Kidney (tissue), 14 donors: ENCODE measurements around the gene TBK1. TPM values are rescaled to one million over a fixed set of nuclear protein-coding genes. Genes with fewer than 3 reads are reported as not detected.
A peak's percentile ranks its signal among the peaks of the same experiment; 100 is the strongest.

Source experiments
- DNase-seq, 5 donors: peaks; one replicate each; pipeline ENCODE4 v3.0.0-alpha.2; 2013 to 2020
- FAIRE-seq: peaks from 2 replicates; lab custom pipeline; 2012; peaks lifted over from hg19 to GRCh38; lab: Jason Lieb, UNC
- H3K27ac ChIP-seq, 2 donors: one replicate each; pipeline ENCODE4 v1.7.0; 2013; ENCODE audit warnings: low read depth in 2 of 2, low read length in 2 of 2, inconsistent platforms in 1 of 2
- H3K27me3 ChIP-seq: one replicate; pipeline ENCODE4 v1.7.1; 2013; ENCODE audit warnings: low read length, inconsistent platforms; ENCODE audit not compliant: control insufficient read depth, insufficient read depth
- H3K36me3 ChIP-seq, 3 donors: one replicate each; pipeline versions ENCODE4 v1.7.0 to v1.7.1; 2013; ENCODE audit warnings: low read length in 3 of 3, control low read depth in 1 of 3, inconsistent platforms in 1 of 3; ENCODE audit not compliant: insufficient read depth in 3 of 3, control insufficient read depth in 2 of 3
- H3K4me1 ChIP-seq, 3 donors: one replicate each; pipeline versions ENCODE4 v1.7.0 to v1.7.1; 2013; ENCODE audit warnings: low read length in 3 of 3, inconsistent platforms in 1 of 3, low read depth in 1 of 3; ENCODE audit not compliant: control insufficient read depth in 2 of 3, insufficient read depth in 2 of 3
- H3K4me3 ChIP-seq, 3 donors: one replicate each; pipeline versions ENCODE4 v1.7.0 to v1.8.1; 2013; ENCODE audit warnings: low read length in 3 of 3, control low read depth in 1 of 3, inconsistent platforms in 1 of 3
- H3K9ac ChIP-seq, 3 donors: one replicate each; pipeline versions ENCODE4 v1.7.0 to v1.7.1; 2013; ENCODE audit warnings: low read length in 3 of 3, control low read depth in 1 of 3, inconsistent platforms in 1 of 3
- H3K9me3 ChIP-seq, 3 donors: one replicate each; pipeline versions ENCODE4 v1.7.0 to v1.7.1; 2013; ENCODE audit warnings: low read length in 3 of 3, control low read depth in 1 of 3, inconsistent platforms in 1 of 3; ENCODE audit not compliant: control insufficient read depth in 2 of 3, insufficient read depth in 1 of 3
- CTCF ChIP-seq: IDR thresholded peaks from 3 replicates; pipeline ENCODE4 v1.5.1; 2012; ENCODE audit warnings: mild to moderate bottlenecking, moderate library complexity, borderline replicate concordance; ENCODE audit not compliant: insufficient read depth; ENCODE audit errors: extremely low read depth
- intact Hi-C: fragments of 100-400 bp; cut with DNase I; formaldehyde crosslinking; loops from one replicate; pipeline ENCODE4 v1.11.1; 2022
- polyA plus RNA-seq: library from polyadenylated mRNA; stranded (reverse); fragments of 350-450 nt; fragmentation: Illumina TruSeq; extraction: RNeasy Lipid Tissue Mini Kit (QIAGEN cat#74804); gene quantifications from one replicate; pipeline ENCODE4 v1.2.3, GENCODE V29; 2014; ENCODE audit warnings: low read depth, low replicate concordance; ENCODE audit not compliant: insufficient read depth
- total RNA-seq: library from RNA; stranded (reverse); fragmentation: NEBNext Ultra II Directional; extraction: Animal tissue kit (Norgen Biotek cat#: 25700); gene quantifications from one replicate; pipeline ENCODE4 v1.2.1, GENCODE V29; 2021
- donor health status: control.
- donor health status: control.
- donor health status: control.
- donor health status: control.
- donor health status: control.
- donor health status: DM: yes; HTN: yes; CAD: no.
- donor health status: Normal renal cell carcinoma (clear cell type).

The TBK1 gene
- total and polyA plus RNA-seq, 2 donors from 2014 or later = 9.7 to 21.7 TPM

- intact Hi-C loops = no loop called here
- FAIRE-seq = no peak
- Histone ChIP-seq H3K27me3 (no peaks in the 10 kb centered on the region), H3K9ac (no peak overlapping the region), H3K27ac (no peak overlapping the region), H3K9me3 (no peaks in the 10 kb centered on the region), H3K4me1 (no peaks in the 10 kb centered on the region), H3K4me3 (no peak overlapping the region), H3K36me3 (no peaks in the 10 kb centered on the region)
- TF ChIP-seq CTCF = no peak
- no peak for DNase-seq
Observed at GRCh38 chr12:64506955-64507354, 55.0 kb downstream of the TBK1 start.

- Histone ChIP-seq H3K27ac (no peak overlapping the region), H3K4me1 (no peaks in the 10 kb centered on the region), H3K36me3 (no peaks in the 10 kb centered on the region), H3K4me3 (no peak overlapping the region), H3K27me3 (no peaks in the 10 kb centered on the region), H3K9ac (no peak overlapping the region), H3K9me3 (no peaks in the 10 kb centered on the region)
- no peak for TF ChIP-seq CTCF
- intact Hi-C loops = no loop called here
- FAIRE-seq (no peak), DNase-seq (peak in 2 of 5 donors; percentile 10 to 55)
Observed at GRCh38 chr12:64510667-64511066, 58.7 kb downstream of the TBK1 start.

GRCh38 chr12:64518396-64518795 is 66.5 kb downstream of the TBK1 start:
- no peak for TF ChIP-seq CTCF
- H3K9ac ChIP-seq = no peak overlapping the region
- DNase-seq (no peak), FAIRE-seq (no peak)
- no peaks in the 10 kb centered on the region for H3K27me3 ChIP-seq
- no peak overlapping the region for H3K4me3 ChIP-seq
- intact Hi-C loops = no loop called here
- no peak overlapping the region for H3K27ac ChIP-seq
- no peaks in the 10 kb centered on the region for H3K9me3 ChIP-seq
- no peaks in the 10 kb centered on the region for H3K4me1 ChIP-seq
- H3K36me3 ChIP-seq = no peaks in the 10 kb centered on the region

GRCh38 chr12:64521833-64522232 is 69.9 kb downstream of the TBK1 start:
- H3K4me3 ChIP-seq = no peak overlapping the region
- TF ChIP-seq CTCF = no peak
- H3K36me3 ChIP-seq = no peaks in the 10 kb centered on the region
- no peak overlapping the region for H3K9ac ChIP-seq
- DNase-seq = no peak
- intact Hi-C loops = no loop called here
- no peaks in the 10 kb centered on the region for H3K9me3 ChIP-seq
- no peak overlapping the region for H3K27ac ChIP-seq
- H3K4me1 ChIP-seq = no peaks in the 10 kb centered on the region
- no peak for FAIRE-seq
- no peaks in the 10 kb centered on the region for H3K27me3 ChIP-seq
